Panc1 (cell line): ENCODE results near the gene EMC9. TPM values are rescaled to one million over a fixed set of nuclear protein-coding genes. Genes with fewer than 3 reads are reported as not detected.

Experiments
- ATAC-seq: fragments of 200-7000 bp; cut with Tn5 transposase; 2 replicates; pipeline ENCODE4 v1.9.1; 2020; ENCODE audit warnings: mild to moderate bottlenecking, moderate library complexity
- BruUV-seq: library from RNA; stranded (reverse); fragments of 400-500 nt; replicated peaks from 2 replicates; lab custom pipeline; 2021; lab: Mats Ljungman, UMichigan
- CTCF ChIA-PET: fragments of 300-600 bp; sonication (Branson Sonifier 250); formaldehyde crosslinking; loops from one replicate; lab custom pipeline; 2022; ENCODE audit warnings: antibody characterized with exemption; lab: Charles Lee
- POLR2A ChIA-PET: fragments of 300-600 bp; sonication (Branson Sonifier 250); formaldehyde crosslinking; loops from one replicate; lab custom pipeline; 2022; ENCODE audit warnings: antibody characterized with exemption; lab: Charles Lee
- DNase-seq: peaks from one replicate; pipeline ENCODE4 v3.0.0-alpha.2; 2010; ENCODE audit warnings: low read depth, low spot score
- H3K27ac ChIP-seq: 2 replicates; pipeline ENCODE4 v1.5.1; 2011; ENCODE audit warnings: mild to moderate bottlenecking, low read length, inconsistent platforms
- H3K27me3 ChIP-seq: fragments of 200-500 bp; sonication (Bioruptor generic); 2 replicates; pipeline ENCODE4 v1.6.0; 2014; ENCODE audit warnings: low read length, inconsistent platforms; ENCODE audit not compliant: control insufficient read depth, insufficient read depth
- H3K36me3 ChIP-seq: fragments of 200-500 bp; sonication (Bioruptor generic); 2 replicates; pipeline ENCODE4 v1.5.1; 2014; ENCODE audit warnings: inconsistent platforms, mild to moderate bottlenecking, low read length, moderate library complexity; ENCODE audit not compliant: control insufficient read depth, insufficient read depth
- H3K4me1 ChIP-seq: 2 replicates; pipeline ENCODE4 v1.5.1; 2011; ENCODE audit warnings: inconsistent platforms, mild to moderate bottlenecking, low read length, moderate library complexity; ENCODE audit not compliant: control insufficient read depth, insufficient read depth
- H3K4me3 ChIP-seq, 2 experiments: 2 replicates each; pipeline ENCODE4 v1.5.1; 2011 to 2012; ENCODE audit warnings: low read depth in 2 of 2, low read length in 2 of 2, mild to moderate bottlenecking in 2 of 2, inconsistent platforms in 1 of 2, moderate library complexity in 1 of 2
- H3K9me3 ChIP-seq: fragments of 200-500 bp; sonication (Bioruptor generic); 2 replicates; pipeline ENCODE4 v1.5.1; 2014; ENCODE audit warnings: low read depth, mild to moderate bottlenecking, inconsistent platforms, low read length, moderate library complexity; ENCODE audit not compliant: control insufficient read depth, insufficient read depth
- POLR2AphosphoS5 ChIP-seq: IDR thresholded peaks from 2 replicates; pipeline ENCODE4 v1.6.1; 2012; ENCODE audit warnings: mild to moderate bottlenecking, low read depth, low read length, moderate library complexity
- SIN3A ChIP-seq: IDR thresholded peaks from 2 replicates; pipeline ENCODE4 v1.6.1; 2012; ENCODE audit warnings: low read depth, mild to moderate bottlenecking, low read length, moderate library complexity, borderline replicate concordance; ENCODE audit not compliant: insufficient read depth
- TCF7L2 ChIP-seq: IDR thresholded peaks from 2 replicates; pipeline ENCODE4 v1.6.1; 2011; ENCODE audit warnings: mild to moderate bottlenecking, low read depth, low read length, inconsistent platforms
- in situ Hi-C: cut with HindIII; loops from 2 replicates; pipeline ENCODE4 v1.10.0; 2016; ENCODE audit warnings: low sequenced_read_pairs, low pct_unique_long_range_greater_than_20kb
- intact Hi-C: fragments of 100-400 bp; cut with micrococcal nuclease; formaldehyde crosslinking; loops from one replicate; pipeline ENCODE4 v1.10.0; 2022; ENCODE audit not compliant: unreplicated experiment
- total RNA-seq: library from RNA; stranded (reverse); gene quantifications from one replicate; pipeline ENCODE4 v1.2.1, GENCODE V29; 2021; ENCODE audit not compliant: unreplicated experiment
- TF ChIP-seq, protein P1 (sequence below): fragments of 450-650 bp; IDR thresholded peaks from 2 replicates; pipeline ENCODE4 v1.5.1; 2017; ENCODE audit warnings: mild to moderate bottlenecking
- TF ChIP-seq, protein P2 (sequence below), 2 experiments: IDR thresholded peaks; 2 replicates each; pipeline ENCODE4 v1.6.1; 2011 to 2012; ENCODE audit warnings: low read depth in 2 of 2, control low read depth in 1 of 2, low read length in 1 of 2, mild to moderate bottlenecking in 1 of 2, moderate library complexity in 1 of 2; ENCODE audit not compliant: insufficient read depth in 1 of 2

Gene EMC9
- total RNA-seq, 1 experiment from 2014 or later: 42.5 TPM

DNA sequence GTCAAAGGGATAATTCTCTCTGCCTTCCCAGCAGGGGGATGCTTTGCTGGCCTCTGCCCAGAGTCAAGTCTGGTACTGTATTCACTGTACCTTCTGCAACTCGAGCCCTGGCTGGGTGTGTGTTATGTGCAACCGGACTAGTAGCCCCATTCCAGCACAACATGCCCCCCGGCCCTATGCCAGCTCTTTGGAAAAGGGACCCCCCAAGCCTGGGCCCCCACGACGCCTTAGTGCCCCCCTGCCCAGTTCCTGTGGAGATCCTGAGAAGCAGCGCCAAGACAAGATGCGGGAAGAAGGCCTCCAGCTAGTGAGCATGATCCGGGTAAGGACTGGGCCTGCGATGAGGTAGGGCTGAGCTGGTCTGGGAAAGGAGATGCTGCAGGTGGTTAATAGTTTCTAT lies 9.2 kb upstream of the EMC9 start:
- peaks cover 6% of the 10 kb centered on the region for H3K36me3 ChIP-seq
- ChIA-PET POLR2A (interaction anchor here (0.6 kb wide), 1 partner anchor 40 kb away, joined by 9 read pairs; no protein-coding TSS in a partner anchor), CTCF (interaction anchor here (0.7 to 0.9 kb wide), 2 partner anchors 41 to 60 kb away, joined by 3 to 15 read pairs; no protein-coding TSS in a partner anchor)
- TF ChIP-seq, protein P1, sequence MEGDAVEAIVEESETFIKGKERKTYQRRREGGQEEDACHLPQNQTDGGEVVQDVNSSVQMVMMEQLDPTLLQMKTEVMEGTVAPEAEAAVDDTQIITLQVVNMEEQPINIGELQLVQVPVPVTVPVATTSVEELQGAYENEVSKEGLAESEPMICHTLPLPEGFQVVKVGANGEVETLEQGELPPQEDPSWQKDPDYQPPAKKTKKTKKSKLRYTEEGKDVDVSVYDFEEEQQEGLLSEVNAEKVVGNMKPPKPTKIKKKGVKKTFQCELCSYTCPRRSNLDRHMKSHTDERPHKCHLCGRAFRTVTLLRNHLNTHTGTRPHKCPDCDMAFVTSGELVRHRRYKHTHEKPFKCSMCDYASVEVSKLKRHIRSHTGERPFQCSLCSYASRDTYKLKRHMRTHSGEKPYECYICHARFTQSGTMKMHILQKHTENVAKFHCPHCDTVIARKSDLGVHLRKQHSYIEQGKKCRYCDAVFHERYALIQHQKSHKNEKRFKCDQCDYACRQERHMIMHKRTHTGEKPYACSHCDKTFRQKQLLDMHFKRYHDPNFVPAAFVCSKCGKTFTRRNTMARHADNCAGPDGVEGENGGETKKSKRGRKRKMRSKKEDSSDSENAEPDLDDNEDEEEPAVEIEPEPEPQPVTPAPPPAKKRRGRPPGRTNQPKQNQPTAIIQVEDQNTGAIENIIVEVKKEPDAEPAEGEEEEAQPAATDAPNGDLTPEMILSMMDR: no peak
- no peaks in the 10 kb centered on the region for H3K27me3 ChIP-seq
- H3K4me3 ChIP-seq: no peak overlapping the region
- no TSS peak for BruUV-seq
- no peaks in the 10 kb centered on the region for H3K9me3 ChIP-seq
- in situ Hi-C loops (no loop called here), intact Hi-C loops (no loop called here)
- ATAC-seq (no peak), DNase-seq (no peak)
- no peak overlapping the region for H3K27ac ChIP-seq
- peaks cover 3% of the 10 kb centered on the region; the same call in 1 of the 2 replicates for H3K4me1 ChIP-seq

DNA sequence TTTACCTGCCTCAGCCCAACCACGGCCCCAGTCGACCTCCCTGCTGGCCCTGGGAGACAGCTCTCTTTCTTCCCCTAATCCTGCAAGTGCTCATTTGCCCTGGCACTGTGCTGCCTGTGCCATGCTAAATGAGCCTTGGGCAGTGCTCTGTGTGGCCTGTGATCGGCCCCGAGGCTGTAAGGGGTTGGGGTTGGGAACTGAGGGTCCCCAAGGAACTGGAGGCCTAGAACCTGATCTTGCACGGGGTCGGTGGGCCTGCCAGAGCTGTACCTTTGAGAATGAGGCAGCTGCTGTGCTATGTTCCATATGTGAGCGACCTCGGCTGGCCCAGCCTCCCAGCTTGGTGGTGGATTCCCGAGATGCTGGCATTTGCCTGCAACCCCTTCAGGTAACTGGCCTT lies 8.7 kb upstream of the EMC9 start:
- intact Hi-C loops (no loop called here), in situ Hi-C loops (no loop called here)
- no peaks in the 10 kb centered on the region for H3K27me3 ChIP-seq
- ATAC-seq (no peak), DNase-seq (no peak)
- H3K36me3 ChIP-seq: peaks cover 6% of the 10 kb centered on the region
- ChIA-PET CTCF (interaction anchor here (0.9 kb wide), 1 partner anchor 59 kb away, joined by 3 read pairs; no protein-coding TSS in a partner anchor), POLR2A (no interaction called here)
- TF ChIP-seq POLR2AphosphoS5 (no peak), SIN3A (no peak), TCF7L2 (no peak)
- TF ChIP-seq, protein P1: no peak
- TF ChIP-seq, protein P2, sequence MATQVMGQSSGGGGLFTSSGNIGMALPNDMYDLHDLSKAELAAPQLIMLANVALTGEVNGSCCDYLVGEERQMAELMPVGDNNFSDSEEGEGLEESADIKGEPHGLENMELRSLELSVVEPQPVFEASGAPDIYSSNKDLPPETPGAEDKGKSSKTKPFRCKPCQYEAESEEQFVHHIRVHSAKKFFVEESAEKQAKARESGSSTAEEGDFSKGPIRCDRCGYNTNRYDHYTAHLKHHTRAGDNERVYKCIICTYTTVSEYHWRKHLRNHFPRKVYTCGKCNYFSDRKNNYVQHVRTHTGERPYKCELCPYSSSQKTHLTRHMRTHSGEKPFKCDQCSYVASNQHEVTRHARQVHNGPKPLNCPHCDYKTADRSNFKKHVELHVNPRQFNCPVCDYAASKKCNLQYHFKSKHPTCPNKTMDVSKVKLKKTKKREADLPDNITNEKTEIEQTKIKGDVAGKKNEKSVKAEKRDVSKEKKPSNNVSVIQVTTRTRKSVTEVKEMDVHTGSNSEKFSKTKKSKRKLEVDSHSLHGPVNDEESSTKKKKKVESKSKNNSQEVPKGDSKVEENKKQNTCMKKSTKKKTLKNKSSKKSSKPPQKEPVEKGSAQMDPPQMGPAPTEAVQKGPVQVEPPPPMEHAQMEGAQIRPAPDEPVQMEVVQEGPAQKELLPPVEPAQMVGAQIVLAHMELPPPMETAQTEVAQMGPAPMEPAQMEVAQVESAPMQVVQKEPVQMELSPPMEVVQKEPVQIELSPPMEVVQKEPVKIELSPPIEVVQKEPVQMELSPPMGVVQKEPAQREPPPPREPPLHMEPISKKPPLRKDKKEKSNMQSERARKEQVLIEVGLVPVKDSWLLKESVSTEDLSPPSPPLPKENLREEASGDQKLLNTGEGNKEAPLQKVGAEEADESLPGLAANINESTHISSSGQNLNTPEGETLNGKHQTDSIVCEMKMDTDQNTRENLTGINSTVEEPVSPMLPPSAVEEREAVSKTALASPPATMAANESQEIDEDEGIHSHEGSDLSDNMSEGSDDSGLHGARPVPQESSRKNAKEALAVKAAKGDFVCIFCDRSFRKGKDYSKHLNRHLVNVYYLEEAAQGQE (IDR thresholded peaks at IDR 0.05; ENCODE audit: insufficient read depth in 1 of 2, low read depth in 2 of 2, low read length in 1 of 2): no peak
- no peaks in the 10 kb centered on the region for H3K9me3 ChIP-seq
- no TSS peak for BruUV-seq
- H3K4me3 ChIP-seq: no peak overlapping the region
- no peak overlapping the region for H3K27ac ChIP-seq
- H3K4me1 ChIP-seq: peaks cover 6% of the 10 kb centered on the region; the same call in 1 of the 2 replicates
